Renal cortical epithelial cell (primary cell): ENCODE data around the gene KIF26A. TPM values are rescaled to one million over a fixed set of nuclear protein-coding genes. Genes with fewer than 3 reads are reported as not detected.

ENCODE experiments used
- DNase-seq: peaks from one replicate; pipeline ENCODE4 v3.0.0-alpha.2; 2011; ENCODE audit warnings: low read depth
- total RNA-seq: library from RNA; depleted of rRNA; stranded (reverse); fragments of >200 nt; gene quantifications from 2 replicates; pipeline ENCODE4 v1.2.3, GENCODE V29; 2014

KIF26A gene
- total RNA-seq, 1 donor from 2014 or later = 0.05 TPM

DNA sequence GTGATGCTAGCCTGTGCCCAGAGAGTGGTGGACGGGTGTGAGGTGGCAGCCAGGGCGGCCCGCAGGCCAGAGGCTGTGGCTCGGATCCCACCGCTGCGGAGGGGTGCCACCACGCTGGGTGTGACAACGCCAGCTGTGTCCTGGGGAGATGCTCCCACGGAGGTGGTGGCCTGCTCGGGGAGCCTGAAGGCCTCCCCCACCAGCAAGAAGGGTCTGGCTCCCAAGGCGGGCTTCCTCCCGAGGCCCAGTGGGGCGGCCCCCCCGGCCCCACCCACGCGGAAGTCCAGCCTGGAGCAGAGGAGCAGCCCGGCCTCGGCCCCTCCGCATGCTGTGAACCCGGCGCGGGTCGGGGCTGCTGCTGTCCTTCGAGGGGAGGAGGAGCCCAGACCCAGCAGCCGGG, 38.2 kb downstream of the KIF26A start:
- DNase-seq = no peak

DNA sequence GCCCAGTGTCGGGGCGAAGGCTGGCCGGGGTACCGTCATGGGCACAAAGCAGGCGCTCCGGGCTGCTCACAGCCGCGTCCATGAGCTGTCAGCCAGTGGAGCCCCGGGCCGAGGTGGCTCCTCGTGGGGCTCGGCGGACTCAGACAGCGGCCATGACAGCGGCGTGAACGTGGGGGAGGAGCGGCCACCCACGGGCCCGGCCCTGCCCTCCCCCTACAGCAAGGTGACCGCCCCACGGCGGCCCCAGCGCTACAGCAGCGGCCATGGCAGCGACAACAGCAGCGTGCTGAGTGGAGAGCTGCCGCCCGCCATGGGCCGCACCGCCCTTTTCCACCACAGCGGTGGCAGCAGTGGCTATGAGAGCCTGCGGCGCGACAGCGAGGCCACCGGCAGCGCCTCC, 39.0 kb downstream of the KIF26A start:
- DNase-seq = no peak

DNA sequence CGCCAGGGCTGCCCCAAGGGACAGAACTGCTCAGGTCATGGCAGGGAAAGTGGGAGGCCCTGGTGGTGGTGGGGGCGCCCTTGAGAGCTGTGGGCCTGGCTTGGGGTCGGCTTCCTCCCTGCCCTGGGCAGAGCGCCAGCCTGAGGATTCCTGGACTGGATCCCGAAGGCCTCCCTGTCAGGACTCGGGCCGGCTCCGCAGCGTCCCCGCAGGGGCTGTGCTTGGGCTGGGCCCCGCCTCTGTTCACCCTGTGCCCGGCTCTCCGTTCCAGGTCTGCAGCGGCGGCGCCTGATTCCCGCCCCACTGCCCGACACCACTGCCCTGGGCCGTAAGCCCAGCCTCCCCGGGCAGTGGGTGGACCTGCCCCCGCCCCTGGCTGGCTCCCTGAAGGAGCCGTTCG, 39.9 kb downstream of the KIF26A start:
- DNase-seq = no peak

DNA sequence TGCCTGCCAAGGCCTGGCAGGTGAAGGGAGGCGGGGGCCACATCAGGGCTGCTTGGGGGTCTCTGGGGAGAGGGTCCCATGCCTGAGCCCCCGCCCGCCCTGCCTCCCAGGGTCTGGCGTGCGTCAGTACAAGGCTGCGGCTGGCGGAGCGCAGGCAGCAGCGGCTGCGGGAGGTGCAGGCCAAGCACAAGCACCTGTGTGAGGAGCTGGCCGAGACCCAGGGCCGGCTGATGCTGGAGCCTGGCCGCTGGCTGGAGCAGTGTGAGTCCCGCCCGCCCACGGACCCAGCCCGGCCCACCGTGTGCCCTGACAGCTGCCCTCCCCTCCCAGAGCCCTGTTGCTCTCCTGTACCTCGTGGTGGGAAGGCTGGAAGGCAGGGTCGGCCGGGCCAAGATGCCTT, 40.7 kb downstream of the KIF26A start:
- DNase-seq = no peak

DNA sequence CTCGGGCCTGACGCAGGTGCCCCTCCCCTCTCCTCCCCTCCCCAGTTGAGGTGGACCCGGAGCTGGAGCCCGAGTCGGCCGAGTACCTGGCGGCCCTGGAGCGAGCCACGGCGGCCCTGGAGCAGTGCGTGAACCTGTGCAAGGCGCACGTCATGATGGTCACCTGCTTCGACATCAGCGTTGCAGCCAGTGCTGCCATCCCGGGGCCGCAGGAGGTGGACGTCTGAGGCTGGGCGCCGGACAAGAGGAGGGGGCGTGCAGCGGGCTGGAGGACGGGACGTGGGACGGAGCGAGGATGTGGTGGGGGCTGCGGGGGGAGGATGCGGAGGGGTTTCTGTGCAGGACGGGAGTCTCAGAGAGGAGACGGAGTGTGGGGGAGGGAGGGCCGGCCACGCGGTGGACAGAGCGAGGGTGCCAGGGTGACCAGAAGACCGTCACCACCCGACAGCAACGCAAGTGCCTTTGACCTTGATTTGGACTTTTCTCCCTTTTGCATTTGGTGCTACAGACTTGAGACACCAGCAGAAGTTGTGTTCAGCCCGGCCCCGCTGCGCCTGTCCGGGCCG, 41.3 kb downstream of the KIF26A start:
- DNase-seq = no peak

DNA sequence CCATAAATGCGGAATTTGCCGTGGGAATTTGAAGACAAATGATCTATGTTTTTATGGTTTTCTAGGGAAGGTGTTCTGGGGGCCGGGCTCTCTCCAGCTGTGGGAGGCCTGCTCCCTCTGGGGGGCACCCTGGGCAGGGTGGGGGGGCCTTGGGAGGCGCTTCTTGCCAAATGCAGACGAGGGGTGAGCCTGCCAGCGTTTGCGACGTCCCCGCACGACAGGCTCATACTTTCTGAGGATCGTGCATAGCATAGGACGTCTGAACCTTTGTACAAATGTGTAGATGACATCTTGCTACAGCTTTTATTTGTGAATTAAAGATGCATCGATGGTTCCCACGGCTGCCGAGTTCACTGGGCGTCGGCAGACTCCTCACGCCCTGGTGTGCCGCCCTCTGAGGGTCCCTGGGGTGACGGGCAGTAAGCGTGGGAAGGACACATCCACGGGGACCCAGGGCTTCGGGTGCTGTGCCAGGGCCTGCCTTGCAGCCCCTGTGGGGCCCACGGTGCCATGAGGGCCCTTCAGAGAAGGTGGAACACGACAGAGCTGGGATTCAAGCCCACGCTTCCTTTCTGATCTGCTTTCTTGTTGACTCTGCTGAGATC, 42.3 kb downstream of the KIF26A start:
- no peak for DNase-seq

DNA sequence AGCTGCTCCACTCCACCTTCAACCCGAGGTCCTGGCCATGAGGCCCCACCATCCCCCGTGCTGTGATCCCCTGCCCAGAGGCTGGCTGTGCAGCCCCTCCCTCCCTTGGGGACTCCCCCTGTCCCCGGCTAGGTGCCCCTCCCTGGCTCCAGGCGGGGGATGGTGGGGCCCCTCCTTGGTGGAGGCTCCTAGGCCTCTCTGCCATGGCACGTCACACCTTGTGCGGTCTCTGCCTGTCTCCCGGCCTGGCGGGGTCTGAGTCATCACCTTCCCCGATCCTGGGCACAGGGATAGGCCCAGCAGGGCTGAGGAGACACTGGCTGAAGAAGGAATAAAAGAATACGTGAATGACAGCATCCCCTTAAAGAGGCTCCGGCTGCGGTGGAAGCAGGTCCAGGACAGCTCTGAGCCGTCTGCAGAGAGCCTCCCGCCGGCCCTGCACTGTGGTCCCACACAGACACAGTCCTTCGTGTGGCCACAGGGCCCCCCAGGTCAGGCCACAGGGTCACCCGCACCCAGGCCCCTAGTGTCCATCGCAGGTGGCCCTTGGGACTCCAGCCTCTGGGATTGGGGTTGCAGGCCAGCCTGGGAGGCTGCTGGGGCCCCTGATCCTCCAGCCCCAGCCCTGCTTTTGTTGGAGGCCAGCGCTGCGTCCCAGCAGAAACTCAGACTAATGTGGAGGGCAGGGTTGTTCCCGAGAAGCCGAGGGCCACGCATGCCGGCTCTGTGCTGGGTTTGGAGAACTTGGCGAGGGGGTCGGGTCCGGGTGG, 43.6 kb downstream of the KIF26A start:
- DNase-seq = no peak

DNA sequence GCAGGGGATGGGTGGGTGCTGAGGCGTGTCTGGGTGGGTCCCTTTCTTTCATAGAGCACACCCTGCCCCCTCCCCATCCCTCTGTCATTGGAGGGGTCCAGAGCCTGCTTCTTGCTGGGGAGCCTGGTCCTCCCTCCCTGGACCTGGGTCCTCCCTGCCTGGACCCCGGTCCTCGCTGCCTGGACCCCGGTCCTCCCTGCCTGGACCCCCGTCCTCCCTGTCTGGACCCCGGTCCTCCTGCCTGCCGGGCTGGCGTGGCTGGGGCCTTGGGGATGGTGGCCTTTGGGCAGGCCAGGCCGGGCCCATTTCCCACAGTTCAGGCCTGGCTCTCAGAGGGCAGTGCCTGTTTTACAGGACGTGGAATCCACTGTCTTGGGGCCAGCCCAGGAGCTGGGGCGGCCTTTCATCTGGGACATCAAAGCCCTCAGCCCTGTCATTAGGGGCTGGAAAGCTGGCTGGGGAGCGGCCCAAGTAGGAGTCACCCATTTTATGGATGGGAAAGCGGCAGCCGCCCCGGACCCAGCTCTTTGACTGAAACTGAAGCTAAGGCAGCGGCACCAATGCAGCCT, 44.6 kb downstream of the KIF26A start:
- DNase-seq = no peak

DNA sequence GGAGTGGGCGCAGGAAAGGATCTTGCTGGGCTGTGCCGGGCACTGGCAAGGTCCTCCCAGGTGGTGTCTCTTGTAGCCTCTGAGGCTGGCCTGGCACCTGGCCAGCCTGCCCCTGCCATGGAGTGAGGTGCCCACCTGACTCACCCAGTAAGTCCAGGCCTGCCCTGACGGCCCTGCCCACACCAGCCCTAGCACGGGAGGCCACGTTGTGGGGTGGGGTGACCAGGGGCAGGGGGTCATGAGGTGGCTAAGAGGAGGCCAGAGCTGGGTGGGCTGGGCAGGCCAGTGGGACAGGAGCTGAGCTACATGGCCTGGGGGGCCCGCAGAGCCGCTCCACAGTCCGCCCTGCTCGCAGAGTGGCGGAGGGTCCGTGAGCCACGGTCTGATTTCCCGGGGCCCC, 45.4 kb downstream of the KIF26A start:
- no peak for DNase-seq

DNA sequence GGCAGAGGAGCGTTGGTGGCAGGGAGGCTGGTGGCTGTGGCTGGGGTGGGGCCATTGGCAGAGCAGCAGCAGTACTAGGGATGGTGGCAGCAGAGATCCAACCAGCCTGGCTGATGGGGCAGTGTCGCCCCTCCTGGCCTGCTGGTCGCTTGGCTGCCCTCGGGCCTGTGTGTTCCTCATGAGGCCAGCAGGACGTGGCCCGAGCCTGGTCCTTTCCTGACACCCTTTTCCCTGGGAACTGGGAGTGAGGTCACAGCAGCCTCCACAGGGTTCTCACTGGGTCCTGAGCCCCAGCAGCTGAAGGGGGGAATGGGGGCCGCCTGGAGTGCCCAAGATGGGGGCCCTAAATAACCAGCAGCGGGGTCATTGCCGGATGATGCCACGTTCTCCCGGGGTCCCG, 46.1 kb downstream of the KIF26A start:
- no peak for DNase-seq

DNA sequence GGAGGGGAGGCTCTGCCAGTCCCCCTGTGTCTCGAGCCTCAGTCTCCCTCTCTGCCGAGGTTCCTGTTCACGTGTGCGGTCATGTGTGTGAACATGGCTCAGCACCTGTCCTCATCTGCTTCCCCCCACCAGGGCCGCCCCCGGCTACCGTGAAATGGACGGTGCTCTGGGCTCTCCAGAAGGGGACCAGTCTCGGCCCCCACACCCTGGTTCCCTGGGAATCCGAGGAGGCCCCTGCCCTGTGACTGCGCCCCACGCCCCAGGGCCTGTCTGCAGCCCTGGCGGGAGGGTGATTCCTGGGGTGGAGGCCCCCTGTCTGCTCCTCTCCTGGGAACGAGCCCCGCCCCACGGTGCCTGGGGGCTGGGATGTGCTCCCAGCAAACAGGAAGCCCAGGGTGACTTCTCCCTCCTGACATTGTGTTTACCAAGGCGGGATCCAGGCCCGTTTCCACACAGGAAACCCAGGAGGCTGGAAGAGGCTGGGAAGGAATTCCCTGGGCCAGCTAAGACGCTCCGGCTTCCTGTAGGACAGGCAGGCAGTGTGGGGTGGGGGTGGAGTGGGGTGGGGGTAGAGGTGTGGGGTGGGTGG, 46.6 kb downstream of the KIF26A start:
- DNase-seq = no peak

DNA sequence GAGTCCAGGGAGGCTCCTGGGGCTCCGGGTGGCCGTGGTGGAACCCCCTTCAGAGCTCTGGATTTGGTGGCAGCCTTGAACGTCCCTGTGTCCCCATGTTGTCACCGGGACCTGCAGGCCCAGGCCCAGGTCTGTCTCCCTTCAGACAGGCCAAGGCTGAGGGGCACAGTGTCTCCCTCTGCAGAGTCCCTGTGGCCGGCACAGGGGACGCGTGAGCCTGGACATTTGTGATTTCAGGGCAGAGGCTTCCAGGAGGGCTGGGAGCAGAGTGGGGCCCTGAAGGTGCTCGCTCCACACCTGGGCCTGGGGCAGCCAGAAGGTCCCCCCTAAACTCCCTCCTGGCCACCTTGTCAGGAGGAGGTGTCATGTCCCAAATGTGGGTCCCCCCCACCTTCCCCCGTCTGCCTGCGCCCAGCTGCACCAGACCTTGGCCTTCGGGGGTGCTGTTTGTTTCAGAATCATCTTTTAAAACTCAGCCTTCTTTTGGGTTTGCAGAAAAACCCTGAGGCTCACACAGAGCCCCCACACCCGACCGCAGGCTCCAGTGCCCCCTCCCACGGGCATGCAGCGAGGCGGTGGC, 47.6 kb downstream of the KIF26A start:
- no peak for DNase-seq

DNA sequence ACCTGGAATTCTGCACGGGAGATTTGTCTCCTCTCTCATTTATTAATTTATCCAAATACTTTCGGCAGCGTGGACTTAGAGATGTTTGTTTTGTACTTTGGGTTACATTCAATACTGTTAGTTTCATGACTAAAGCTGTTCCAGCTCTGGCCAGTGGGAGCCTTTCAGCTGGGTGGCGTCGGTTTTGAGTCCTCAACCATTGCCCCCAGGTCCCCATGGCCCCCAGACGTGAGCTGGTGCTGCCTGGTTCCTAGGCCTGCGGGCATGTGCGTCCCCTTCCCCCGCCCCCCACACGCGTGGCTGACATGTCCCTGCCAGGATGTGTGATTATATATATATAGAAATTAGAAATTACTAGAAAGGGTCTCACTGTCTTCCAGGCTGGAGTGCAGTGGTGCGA, 48.2 kb downstream of the KIF26A start:
- no peak for DNase-seq

DNA sequence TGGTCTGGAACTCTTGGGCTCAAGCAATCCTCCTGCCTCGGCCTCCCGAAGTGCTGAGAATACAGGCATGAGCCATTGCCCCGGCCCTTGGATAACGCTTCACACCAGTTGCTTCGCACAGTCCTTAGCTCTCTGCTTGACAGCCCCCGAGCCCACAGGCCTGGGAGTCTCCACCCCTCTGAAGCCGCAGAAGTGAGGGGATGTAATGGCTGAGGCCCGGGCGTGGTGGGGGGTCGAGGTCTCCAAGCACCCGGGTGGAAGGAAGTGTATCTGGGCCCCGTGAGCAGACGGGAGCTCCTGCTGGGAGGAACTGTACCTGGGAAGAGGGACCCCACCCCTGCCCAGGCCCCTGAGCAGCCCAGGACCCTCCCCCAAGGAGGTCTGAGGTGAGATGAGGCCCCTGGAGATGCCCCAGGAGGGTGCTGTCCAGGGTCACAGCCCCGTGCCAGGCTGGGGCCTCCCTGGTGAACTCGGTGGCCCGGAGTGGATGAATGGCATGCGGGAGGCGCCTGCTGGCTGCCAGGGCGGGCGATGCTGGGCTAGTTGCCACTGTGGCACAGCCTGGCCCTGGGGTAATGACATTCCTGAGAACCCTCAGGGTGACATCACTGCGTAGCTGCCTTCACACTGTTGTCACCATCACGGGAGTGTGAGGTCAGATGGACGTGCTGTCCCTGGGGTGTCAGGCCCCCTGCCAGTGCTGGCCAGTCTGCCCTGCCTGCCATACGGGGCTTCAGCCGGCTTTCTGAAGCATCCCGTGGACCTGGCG, 48.9 kb downstream of the KIF26A start:
- no peak for DNase-seq

DNA sequence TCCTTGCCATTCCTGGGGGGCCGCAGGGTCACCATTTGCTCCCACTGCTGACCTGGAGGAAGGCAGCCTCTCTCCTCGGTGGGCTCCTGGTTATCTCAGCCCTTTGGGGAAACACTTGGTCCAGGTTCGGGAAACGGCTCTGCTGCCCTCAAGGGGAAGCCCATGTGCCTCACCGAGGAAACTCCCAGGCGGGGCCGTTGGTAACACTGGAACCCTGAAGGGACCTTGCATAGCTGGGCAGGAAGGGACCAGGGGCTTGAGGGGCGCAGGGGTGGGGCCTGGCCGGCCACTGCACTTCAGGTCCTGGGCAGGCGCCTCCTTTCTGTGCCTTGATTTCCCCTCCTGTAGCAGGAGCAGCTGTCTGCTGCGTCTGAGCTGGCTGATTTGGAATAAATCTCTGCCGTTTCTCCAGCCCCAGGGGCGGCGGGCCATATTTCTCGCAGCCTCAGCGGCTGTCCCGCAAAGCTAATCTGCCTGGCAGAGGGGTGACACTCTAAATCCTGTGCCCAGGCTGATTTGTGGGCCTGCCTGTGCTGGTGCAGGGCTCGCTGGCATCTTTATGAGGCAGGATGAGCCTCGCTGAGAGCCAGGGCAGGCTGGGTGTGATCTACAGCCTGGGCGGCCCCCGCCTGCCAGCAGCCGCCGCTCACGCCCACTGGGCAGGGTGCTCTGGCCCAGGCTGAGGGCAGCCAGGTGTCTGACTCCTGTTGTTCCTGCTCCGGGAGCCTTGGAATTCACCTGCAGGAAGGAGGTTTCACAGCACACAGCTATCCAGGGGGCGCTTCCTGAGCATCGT, 49.7 kb downstream of the KIF26A start:
- DNase-seq = no peak

DNA sequence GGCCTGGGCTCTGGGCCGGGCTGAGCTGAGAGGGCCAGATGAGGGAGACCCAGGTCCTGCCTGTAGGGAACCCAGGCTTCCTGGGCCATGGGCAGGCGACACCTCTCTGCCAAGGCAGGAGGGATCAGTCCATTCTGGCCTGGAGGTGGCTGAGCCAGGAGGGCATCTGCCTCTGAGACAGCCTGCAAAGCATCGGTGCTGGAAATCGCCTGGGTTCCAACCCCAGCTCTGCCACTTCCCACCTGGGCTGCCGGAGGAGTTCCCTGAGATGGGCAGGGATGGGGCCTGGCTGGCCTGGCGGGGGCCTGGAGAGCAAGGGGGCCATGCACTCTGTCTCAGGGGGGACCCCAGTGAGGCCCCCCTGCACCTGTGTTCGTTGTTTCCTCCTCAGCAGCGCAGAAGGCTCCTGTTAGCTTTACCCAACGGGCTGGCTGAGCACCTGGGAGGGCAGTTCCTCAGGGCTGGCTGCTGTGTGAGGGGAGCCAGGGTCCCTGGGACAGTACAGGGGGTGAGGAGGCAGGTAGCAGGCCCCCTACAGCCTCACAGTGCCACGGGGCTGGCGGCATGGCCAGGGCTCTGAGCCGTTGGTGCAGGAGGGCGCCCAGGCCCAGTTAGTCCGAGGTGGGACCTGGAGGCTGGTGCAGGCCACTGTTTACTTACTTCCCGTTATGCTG, 50.5 kb downstream of the KIF26A start:
- no peak for DNase-seq

DNA sequence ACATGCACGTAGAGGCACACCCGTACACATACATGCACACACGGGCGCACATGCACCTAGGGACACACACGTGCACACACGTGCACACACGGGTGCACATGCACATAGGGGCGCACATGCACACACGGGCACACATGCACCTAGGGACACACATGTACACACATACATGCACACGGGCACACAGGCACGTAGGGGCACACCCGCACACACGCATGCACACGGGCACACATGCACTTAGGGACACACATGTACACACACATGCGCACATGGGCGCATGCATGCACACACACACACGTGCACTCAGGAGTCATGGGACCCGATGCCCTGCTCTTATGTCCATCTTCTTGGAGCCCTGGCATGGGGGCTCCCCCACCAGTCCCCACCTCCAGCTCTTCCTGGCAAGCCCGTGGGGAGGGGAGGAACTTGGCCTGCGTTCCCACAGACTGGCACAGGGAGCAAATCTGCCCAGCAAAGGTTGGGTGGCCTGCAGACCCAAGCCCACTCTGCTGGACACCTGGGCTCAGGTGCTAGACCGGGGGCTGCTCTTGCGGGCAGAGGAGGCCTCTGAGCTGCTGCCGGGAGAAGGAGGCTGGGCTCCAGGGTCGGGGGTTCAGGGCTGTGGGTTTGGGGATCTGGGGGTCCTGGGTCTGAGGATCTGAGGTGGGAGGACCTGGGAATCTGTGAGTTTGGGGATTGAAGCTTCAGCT, 51.4 kb downstream of the KIF26A start:
- DNase-seq = no peak

DNA sequence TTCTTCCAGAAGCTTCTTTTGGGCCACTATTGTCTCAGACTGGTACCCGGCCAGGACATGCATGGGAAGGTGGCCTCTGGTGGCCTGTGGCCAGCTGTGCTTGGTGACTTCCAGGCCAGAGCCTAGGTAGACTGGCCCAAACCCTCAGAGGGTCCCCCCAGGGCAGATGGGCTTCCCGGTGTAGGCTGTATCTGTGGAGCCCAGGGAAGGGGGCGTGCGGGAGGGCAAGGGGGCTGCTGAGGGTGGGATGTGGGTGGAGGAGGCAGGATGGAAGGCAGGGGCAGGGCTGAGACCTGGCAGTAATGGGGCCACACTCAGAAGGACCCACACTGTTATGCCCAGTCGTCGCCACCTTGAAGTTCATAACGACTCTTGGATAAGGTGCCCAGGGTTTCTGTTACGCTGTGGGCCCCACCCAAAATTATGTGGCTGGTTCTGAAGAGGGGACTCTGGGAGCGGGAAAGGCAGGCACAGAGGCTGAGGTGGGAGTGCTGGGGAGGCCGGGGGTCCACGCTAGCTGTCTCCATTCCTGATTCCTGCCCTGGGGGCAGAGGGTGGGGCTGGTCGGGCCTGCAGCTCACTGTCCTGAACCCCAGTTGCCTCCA, 52.1 kb downstream of the KIF26A start:
- no peak for DNase-seq

DNA sequence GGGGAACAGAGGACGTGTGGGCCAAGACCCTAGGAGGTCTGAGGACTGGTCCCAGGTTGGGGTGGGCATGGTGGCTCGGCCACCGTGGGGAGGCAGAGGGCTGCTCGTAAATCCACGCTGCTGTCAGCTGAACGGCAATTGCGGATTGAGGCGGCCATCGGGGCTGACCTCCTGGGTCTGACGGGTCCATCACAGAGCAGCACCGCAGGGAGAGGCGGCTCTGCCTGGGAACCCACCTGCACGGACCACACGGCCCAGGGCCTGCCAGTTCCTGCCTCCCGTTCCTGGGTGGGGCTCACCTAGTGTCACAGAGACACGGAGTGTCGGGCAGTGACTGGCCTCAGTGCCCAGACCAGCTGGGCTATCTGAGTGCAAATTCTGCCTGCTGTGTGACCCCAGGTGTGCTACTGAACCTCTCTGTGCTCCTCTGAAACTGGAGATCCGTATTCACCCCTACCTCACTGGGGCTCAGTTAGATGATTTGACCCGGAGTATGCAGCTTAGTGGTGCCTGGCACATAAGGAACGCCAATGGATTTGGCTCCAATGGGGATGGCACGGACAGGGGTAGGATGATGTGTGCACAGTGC, 53.1 kb downstream of the KIF26A start:
- DNase-seq = no peak
